ENCODE measurements around the gene SINHCAF. TPM values are rescaled to one million over a fixed set of nuclear protein-coding genes. Genes with fewer than 3 reads are reported as not detected.
A peak's percentile ranks its signal among the peaks of the same experiment; 100 is the strongest.
"Not testable (repeated sequence)": the region's sequence is repeated elsewhere in the genome, so short reads cannot be mapped to it uniquely, and the experiment has no call there.

SINHCAF gene
- total and polyA plus RNA-seq, 12 donors, result 5.7 to 16.9 (median 10.1) TPM

- no peaks in the 10 kb centered on the region for H3K36me3 ChIP-seq
- no peak for TF ChIP-seq CTCF (IDR thresholded peaks at IDR 0.05)
- H3K27me3 ChIP-seq, result peaks cover 0 to 20% (median 9%) of the 10 kb centered on the region in 7 donors
- intact Hi-C loops (cut with DNase I), result loop anchor here in 1 of 10 donors (10.0 kb wide), 1 partner anchor 404 kb away; no protein-coding TSS in a partner anchor
- no peak overlapping the region for H3K4me3 ChIP-seq
- no peaks in the 10 kb centered on the region for H3K4me1 ChIP-seq
- no peak for ATAC-seq
- no peaks in the 10 kb centered on the region for H3K9me3 ChIP-seq
- H3K27ac ChIP-seq, result no peak overlapping the region
- 84 to 96% methylated on average over 6 of the region's 6 CpGs for WGBS, 2 donors
- DNase-seq, result no peak
Observed at GRCh38 chr12:31248337-31248736, 77.6 kb downstream of the SINHCAF start.

- Histone ChIP-seq H3K4me3 (no peak overlapping the region), H3K9me3 (no peaks in the 10 kb centered on the region), H3K27ac (no peak overlapping the region), H3K36me3 (no peaks in the 10 kb centered on the region), H3K27me3 (peaks cover 0 to 15% (median 0%) of the 10 kb centered on the region in 7 donors), H3K4me1 (no peaks in the 10 kb centered on the region)
- ATAC-seq (no peak), DNase-seq (no peak)
- intact Hi-C loops (cut with DNase I), result loop anchor here in 1 of 10 donors (10.0 kb wide), 1 partner anchor 402 kb away; no protein-coding TSS in a partner anchor
- TF ChIP-seq CTCF (IDR thresholded peaks at IDR 0.05), result no peak
- WGBS, 2 donors, result 63 to 73% methylated on average over 10 of the region's 10 CpGs
Observed at GRCh38 chr12:31246470-31246850, 79.5 kb downstream of the SINHCAF start.

GRCh38 chr12:31245822-31246469, 80.0 kb downstream of the SINHCAF start:
- DNase-seq (no peak), ATAC-seq (peak in 2 of 8 donors; percentile 30 to 38)
- Histone ChIP-seq H3K9me3 (no peaks in the 10 kb centered on the region), H3K27me3 (peaks cover 0 to 15% (median 0%) of the 10 kb centered on the region in 7 donors), H3K4me1 (no peaks in the 10 kb centered on the region), H3K27ac (no peak overlapping the region), H3K4me3 (no peak overlapping the region), H3K36me3 (no peaks in the 10 kb centered on the region)
- intact Hi-C loops (cut with DNase I), result loop anchor here in 1 of 10 donors (10.0 kb wide), 1 partner anchor 401 kb away; no protein-coding TSS in a partner anchor
- TF ChIP-seq CTCF (IDR thresholded peaks at IDR 0.05), result no peak
- 66 to 72% methylated on average over 15 of the region's 15 CpGs for WGBS, 2 donors

GRCh38 chr12:31242418-31242817, 83.5 kb downstream of the SINHCAF start:
- H3K27me3 ChIP-seq, result peaks cover 0 to 25% (median 9%) of the 10 kb centered on the region in 7 donors
- ATAC-seq, H3K4me3 ChIP-seq, H3K36me3 ChIP-seq, DNase-seq, H3K4me1 ChIP-seq, H3K27ac ChIP-seq, H3K9me3 ChIP-seq: not testable (repeated sequence)
- WGBS, 2 donors, result 92 to 96% methylated on average over 10 of the region's 10 CpGs
- intact Hi-C loops (cut with DNase I), result loop anchor here in 1 of 10 donors (10.0 kb wide), 1 partner anchor 398 kb away; no protein-coding TSS in a partner anchor

Measured in heart right ventricle (tissue), 16 donors.